Measurements from ENCODE around the gene KASH5. TPM values are rescaled to one million over a fixed set of nuclear protein-coding genes. Genes with fewer than 3 reads are reported as not detected.
A peak's percentile ranks its signal among the peaks of the same experiment; 100 is the strongest.

Gene KASH5
- total and polyA plus RNA-seq, 2 donors (not counting 1 experiment from before 2014, with no cell fraction given), result 0.67 to 0.74 TPM

DNA sequence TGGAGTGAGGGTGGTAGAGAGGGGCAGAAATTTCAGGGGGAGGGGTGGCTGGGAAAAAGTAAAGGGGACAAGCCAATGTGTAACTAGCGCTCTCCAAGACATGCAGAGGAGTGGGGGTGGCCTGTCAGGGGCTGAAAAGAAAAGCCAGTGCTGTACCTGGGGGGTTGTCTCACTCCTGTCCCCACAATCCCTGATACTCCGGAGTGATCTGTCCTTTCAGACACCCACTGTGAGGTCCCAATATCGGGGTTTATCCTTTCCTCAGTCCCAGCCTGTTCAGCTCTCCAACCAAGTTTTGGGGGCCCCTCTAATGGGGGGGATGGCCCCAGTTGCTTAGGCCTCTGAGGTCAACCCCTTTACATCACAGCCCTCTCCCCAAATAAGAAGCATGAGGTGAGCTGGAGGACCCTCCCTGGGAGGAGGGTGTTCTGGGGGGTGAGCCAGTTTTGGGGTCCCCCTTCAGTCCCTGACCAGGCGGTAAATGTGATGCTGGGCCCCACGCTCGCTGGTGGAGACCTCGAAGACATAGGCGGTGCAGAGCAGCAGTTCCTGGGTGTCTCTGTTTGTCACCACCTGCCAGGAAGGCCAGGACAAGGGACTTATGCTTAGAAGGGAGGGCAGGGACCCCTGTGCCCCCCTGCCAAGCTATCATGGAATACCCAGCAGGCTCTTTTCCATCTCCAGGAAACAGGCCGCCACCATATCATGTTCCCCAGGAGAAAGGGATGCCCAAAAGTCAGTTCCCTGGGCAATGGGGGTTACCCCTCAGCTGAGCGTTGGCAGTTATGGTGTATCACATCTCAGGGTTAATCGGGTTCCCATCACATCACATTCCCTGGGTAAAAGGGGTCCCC, 47.0 kb upstream of the KASH5 start:
- no peaks in the 10 kb centered on the region for H3K27me3 Mint-ChIP-seq
- Histone ChIP-seq H3K9me3 (ENCODE audit: control extremely low read depth in 1 of 3, control insufficient read depth in 2 of 3, insufficient read depth in 1 of 3, low read length in 2 of 3) (peaks cover 0 to 28% (median 15%) of the 10 kb centered on the region in 3 donors), H3K4me3 (ENCODE audit: control extremely low read depth in 1 of 5, extremely low read depth in 1 of 5, insufficient read depth in 1 of 5, low read depth in 2 of 5, low read length in 4 of 5) (peak overlapping the region in 2 of 5 experiments; percentile 15 to 18), H3K4me2 (replicated peaks; ENCODE audit: low read depth, low read length, poor library complexity, severe bottlenecking) (peak overlapping the region; percentile 100), H4K20me1 (ENCODE audit: control insufficient read depth, insufficient read depth, low read length, poor library complexity, severe bottlenecking) (peaks cover 40% of the 10 kb centered on the region), H3K27me3 (replicated peaks in 1 of 4; ENCODE audit: control extremely low read depth in 1 of 4, control insufficient read depth in 3 of 4, insufficient read depth in 4 of 4, low read length in 3 of 4) (no peaks in the 10 kb centered on the region), H3K79me2 (ENCODE audit: control insufficient read depth, insufficient read depth, low read length) (peaks cover 33% of the 10 kb centered on the region), H2AFZ (ENCODE audit: insufficient read depth, low read depth, low read length, poor library complexity, severe bottlenecking) (no peak overlapping the region), H3K9ac (ENCODE audit: low read length) (peak overlapping the region; percentile 32), H3K4me1 (ENCODE audit: control insufficient read depth in 2 of 2, insufficient read depth in 2 of 2, low read length in 2 of 2) (peaks cover 52 to 77% of the 10 kb centered on the region in 2 donors), H3K36me3 (replicated peaks in 1 of 2; ENCODE audit: control extremely low read depth in 1 of 2, control insufficient read depth in 1 of 2, extremely low read depth in 1 of 2, insufficient read depth in 2 of 2, low read length in 1 of 2) (peaks cover 0 to 63% of the 10 kb centered on the region in 2 experiments), H3K27ac (ENCODE audit: low read length in 2 of 2) (peak overlapping the region; percentile 89 to 93)
- peak overlapping the region; percentile 95 for H3K27ac Mint-ChIP-seq
- POLR2A ChIA-PET, result interaction anchor here (0.6 to 5.6 kb wide), 23 partner anchors 8 to 137 kb away, joined by 3 to 72 read pairs (median 11); partner anchors contain the start of genes ALDH16A1, KASH5 and TEAD2
- DNase-seq (no peak), ATAC-seq (ENCODE audit: low read depth) (peak; percentile 0)
- TF ChIP-seq EZH2 (IDR thresholded peaks at IDR 0.05; ENCODE audit: borderline replicate concordance, insufficient read depth, low read depth, low read length, poor library complexity, severe bottlenecking), result no peak
- no peaks in the 10 kb centered on the region for H3K9me3 Mint-ChIP-seq (ENCODE audit: insufficient read depth)
- peaks cover 73% of the 10 kb centered on the region for H3K4me1 Mint-ChIP-seq
- CTCF ChIA-PET, result interaction anchor here (0.5 to 2.6 kb wide), 17 partner anchors 9 to 190 kb away, joined by 3 to 25 read pairs (median 5); partner anchors contain the start of genes PIH1D1 and SLC6A16
- peak overlapping the region; percentile 80 for H3K4me3 Mint-ChIP-seq
- 89% methylated on average over 6 of the region's 11 CpGs for WGBS (ENCODE audit: insufficient coverage)
- intact Hi-C loops (cut with micrococcal nuclease), result loop anchor here (1.0 to 2.0 kb wide), 8 partner anchors 10 to 128 kb away; partner anchors contain the start of gene DKKL1

DNA sequence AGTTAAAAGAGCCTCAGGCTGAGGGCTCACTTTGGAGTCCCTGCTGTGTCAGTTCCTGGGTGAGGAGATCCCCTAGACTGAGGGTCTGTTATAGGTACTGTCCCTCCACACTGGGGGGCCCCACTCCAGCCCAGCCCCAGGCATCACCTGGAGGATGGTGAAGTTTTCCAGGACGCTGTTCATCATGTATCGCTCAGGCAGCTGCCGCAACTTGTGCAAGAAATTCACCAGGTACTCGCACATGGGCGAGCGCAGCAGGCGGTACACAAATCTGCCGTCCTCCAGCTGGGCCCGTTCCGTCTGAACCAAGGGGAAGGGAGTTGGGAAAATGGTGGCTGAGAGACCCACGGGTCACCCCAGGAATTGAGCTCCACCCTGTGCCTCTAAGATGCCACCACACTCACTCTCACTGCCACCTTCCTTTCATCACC, 45.7 kb upstream of the KASH5 start:
- POLR2A ChIA-PET, result interaction anchor here (0.6 to 4.0 kb wide), 6 partner anchors 8 to 292 kb away, joined by 4 to 33 read pairs (median 6); no protein-coding TSS in a partner anchor
- H3K9ac ChIP-seq (ENCODE audit: low read length), result no peak overlapping the region
- ATAC-seq (ENCODE audit: low read depth) (no peak), DNase-seq (no peak)
- H3K27ac ChIP-seq (ENCODE audit: low read length in 2 of 2), result peak overlapping the region; percentile 11 to 93
- H3K9me3 ChIP-seq (ENCODE audit: control extremely low read depth in 1 of 3, control insufficient read depth in 2 of 3, insufficient read depth in 1 of 3, low read length in 2 of 3), result peaks cover 0 to 26% (median 15%) of the 10 kb centered on the region in 3 donors
- CTCF ChIA-PET, result interaction anchor here (0.8 to 1.8 kb wide), 4 partner anchors 11 to 77 kb away, joined by 3 to 5 read pairs (median 4); no protein-coding TSS in a partner anchor
- no peaks in the 10 kb centered on the region for H3K27me3 Mint-ChIP-seq
- H3K4me3 Mint-ChIP-seq, result peak overlapping the region; percentile 16
- H2AFZ ChIP-seq (ENCODE audit: insufficient read depth, low read depth, low read length, poor library complexity, severe bottlenecking), result no peak overlapping the region
- peaks cover 27% of the 10 kb centered on the region for H4K20me1 ChIP-seq (ENCODE audit: control insufficient read depth, insufficient read depth, low read length, poor library complexity, severe bottlenecking)
- no peak overlapping the region for H3K4me3 ChIP-seq (ENCODE audit: control extremely low read depth in 1 of 5, extremely low read depth in 1 of 5, insufficient read depth in 1 of 5, low read depth in 2 of 5, low read length in 4 of 5)
- intact Hi-C loops (cut with micrococcal nuclease), result no loop called here
- no peaks in the 10 kb centered on the region for H3K9me3 Mint-ChIP-seq (ENCODE audit: insufficient read depth)
- peak overlapping the region; percentile 80 for H3K27ac Mint-ChIP-seq
- no peak for TF ChIP-seq EZH2 (IDR thresholded peaks at IDR 0.05; ENCODE audit: borderline replicate concordance, insufficient read depth, low read depth, low read length, poor library complexity, severe bottlenecking)
- TF ChIP-seq, protein P1, sequence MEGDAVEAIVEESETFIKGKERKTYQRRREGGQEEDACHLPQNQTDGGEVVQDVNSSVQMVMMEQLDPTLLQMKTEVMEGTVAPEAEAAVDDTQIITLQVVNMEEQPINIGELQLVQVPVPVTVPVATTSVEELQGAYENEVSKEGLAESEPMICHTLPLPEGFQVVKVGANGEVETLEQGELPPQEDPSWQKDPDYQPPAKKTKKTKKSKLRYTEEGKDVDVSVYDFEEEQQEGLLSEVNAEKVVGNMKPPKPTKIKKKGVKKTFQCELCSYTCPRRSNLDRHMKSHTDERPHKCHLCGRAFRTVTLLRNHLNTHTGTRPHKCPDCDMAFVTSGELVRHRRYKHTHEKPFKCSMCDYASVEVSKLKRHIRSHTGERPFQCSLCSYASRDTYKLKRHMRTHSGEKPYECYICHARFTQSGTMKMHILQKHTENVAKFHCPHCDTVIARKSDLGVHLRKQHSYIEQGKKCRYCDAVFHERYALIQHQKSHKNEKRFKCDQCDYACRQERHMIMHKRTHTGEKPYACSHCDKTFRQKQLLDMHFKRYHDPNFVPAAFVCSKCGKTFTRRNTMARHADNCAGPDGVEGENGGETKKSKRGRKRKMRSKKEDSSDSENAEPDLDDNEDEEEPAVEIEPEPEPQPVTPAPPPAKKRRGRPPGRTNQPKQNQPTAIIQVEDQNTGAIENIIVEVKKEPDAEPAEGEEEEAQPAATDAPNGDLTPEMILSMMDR (IDR thresholded peaks at IDR 0.05), result no peak
- 93% methylated on average over 5 of the region's 11 CpGs for WGBS (ENCODE audit: insufficient coverage)
- peaks cover 21% of the 10 kb centered on the region for H3K79me2 ChIP-seq (ENCODE audit: control insufficient read depth, insufficient read depth, low read length)
- H3K27me3 ChIP-seq (replicated peaks in 1 of 4; ENCODE audit: control extremely low read depth in 1 of 4, control insufficient read depth in 3 of 4, insufficient read depth in 4 of 4, low read length in 3 of 4), result no peaks in the 10 kb centered on the region
- peaks cover 67% of the 10 kb centered on the region for H3K4me1 Mint-ChIP-seq
- H3K36me3 ChIP-seq (replicated peaks in 1 of 2; ENCODE audit: control extremely low read depth in 1 of 2, control insufficient read depth in 1 of 2, extremely low read depth in 1 of 2, insufficient read depth in 2 of 2, low read length in 1 of 2), result peaks cover 0 to 55% of the 10 kb centered on the region in 2 experiments
- peaks cover 43 to 75% of the 10 kb centered on the region in 2 donors for H3K4me1 ChIP-seq (ENCODE audit: control insufficient read depth in 2 of 2, insufficient read depth in 2 of 2, low read length in 2 of 2)
- H3K4me2 ChIP-seq (replicated peaks; ENCODE audit: low read depth, low read length, poor library complexity, severe bottlenecking), result no peak overlapping the region

All from B cell (primary cell).